ENCODE results near the gene ADIPOR2. TPM values are rescaled to one million over a fixed set of nuclear protein-coding genes. Genes with fewer than 3 reads are reported as not detected.

Gene ADIPOR2
- total and polyA plus RNA-seq, 5 donors = 28.1 to 52.0 (median 42.6) TPM

DNA sequence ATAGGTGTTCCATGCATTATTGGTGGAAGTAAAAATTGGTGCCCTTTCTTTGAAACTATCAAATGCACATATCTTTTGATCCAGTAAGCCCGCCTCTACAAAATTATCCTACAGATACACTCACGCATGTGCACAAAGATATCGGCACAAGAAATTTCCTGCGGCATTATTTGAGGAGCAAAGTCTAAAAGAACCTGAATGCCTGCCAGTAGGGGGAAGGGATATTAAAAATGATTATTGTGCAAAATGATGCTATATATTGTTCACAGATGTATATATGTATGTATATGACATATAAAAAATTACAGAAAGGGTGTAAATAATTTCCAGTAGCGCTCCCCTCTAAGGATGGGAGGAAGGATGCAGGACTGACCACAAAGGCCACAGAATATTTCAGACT, 24.7 kb upstream of the ADIPOR2 start:
- Histone ChIP-seq H3K27ac (ENCODE audit: low read length) (no peak overlapping the region), H3K4me3 (ENCODE audit: low read length) (no peak overlapping the region), H3K9me3 (ENCODE audit: control insufficient read depth, low read length) (no peaks in the 10 kb centered on the region), H3K27me3 (ENCODE audit: control insufficient read depth, insufficient read depth) (no peaks in the 10 kb centered on the region), H3K4me1 (ENCODE audit: control insufficient read depth, insufficient read depth, low read length) (no peaks in the 10 kb centered on the region)
- DNase-seq (no peak), ATAC-seq (no peak)
- WGBS = 67% methylated on average over 5 of the region's 5 CpGs
- intact Hi-C loops (cut with DNase I) = no loop called here

DNA sequence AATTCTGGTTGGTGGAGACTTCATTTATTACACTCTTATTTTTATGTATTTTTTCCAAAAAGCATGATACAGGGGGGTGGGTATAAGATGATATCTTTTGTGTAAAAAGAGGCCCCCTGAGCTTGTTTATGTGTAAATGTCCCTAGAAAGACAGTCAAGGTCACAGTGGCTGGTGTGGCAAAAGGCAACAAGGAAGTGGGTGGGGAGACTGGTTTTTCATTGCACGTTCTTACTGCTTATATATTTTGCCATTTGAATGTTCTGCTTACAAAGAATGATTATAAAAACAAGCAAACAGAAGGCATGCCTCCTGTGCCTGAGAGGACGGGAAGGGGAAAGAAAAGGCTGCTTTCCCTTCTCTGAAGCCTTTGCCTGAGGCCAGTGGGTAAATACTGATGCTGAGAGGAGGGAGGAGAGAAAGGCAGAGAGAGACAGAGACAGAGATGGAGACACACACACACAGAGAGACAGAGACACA, 24.1 kb upstream of the ADIPOR2 start:
- Histone ChIP-seq H3K9me3 (ENCODE audit: control insufficient read depth, low read length) (no peaks in the 10 kb centered on the region), H3K27me3 (ENCODE audit: control insufficient read depth, insufficient read depth) (no peaks in the 10 kb centered on the region), H3K4me1 (ENCODE audit: control insufficient read depth, insufficient read depth, low read length) (no peaks in the 10 kb centered on the region), H3K27ac (ENCODE audit: low read length) (peak overlapping the region; percentile 90), H3K4me3 (ENCODE audit: low read length) (no peak overlapping the region)
- intact Hi-C loops (cut with DNase I) = no loop called here
- 17% methylated on average over 2 of the region's 2 CpGs for WGBS
- ATAC-seq (no peak), DNase-seq (no peak)

DNA sequence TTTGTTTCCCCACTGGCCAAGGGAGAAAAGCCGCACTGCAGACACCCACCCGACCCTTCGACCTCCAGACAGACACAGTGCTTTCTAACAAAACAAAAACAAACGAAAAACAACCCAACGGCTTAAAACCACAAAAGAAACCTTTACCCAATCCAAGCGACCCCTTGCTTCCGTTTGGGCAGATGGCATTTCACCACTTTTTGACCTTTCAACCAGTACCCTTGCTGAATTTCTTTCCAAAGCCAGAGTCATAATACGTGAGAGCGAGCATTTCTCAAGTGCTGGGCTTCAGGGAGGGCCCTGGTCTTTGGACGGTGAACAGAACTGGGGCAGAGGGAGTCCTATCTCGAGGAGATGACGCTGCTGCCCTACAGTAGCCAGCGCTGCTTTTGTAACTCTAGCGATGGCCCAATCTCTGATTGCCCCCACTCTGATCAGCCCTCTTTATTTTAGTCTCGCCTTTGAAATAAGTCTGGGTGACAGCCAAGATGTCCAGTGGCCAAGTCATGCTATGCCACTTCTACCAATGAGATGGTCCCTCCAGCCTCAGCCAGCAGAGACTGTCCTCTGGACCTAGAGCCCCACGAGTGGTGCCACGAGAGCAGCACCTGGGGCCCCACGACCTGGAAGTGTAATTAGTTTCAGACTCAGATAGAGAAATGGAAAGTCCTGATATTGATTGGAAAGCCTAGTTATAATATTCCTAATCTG, 21.9 kb upstream of the ADIPOR2 start:
- intact Hi-C loops (cut with DNase I) = no loop called here
- DNase-seq (peak; percentile 71 to 83 (median 71)), ATAC-seq (peak; percentile 91 to 95)
- H3K4me3 ChIP-seq (ENCODE audit: low read length) = peak overlapping the region; percentile 41
- H3K27me3 ChIP-seq (ENCODE audit: control insufficient read depth, insufficient read depth) = no peaks in the 10 kb centered on the region
- H3K27ac ChIP-seq (ENCODE audit: low read length) = peak overlapping the region; percentile 95
- no peaks in the 10 kb centered on the region for H3K9me3 ChIP-seq (ENCODE audit: control insufficient read depth, low read length)
- no peaks in the 10 kb centered on the region for H3K4me1 ChIP-seq (ENCODE audit: control insufficient read depth, insufficient read depth, low read length)
- WGBS = 53% methylated on average over 18 of the region's 18 CpGs

DNA sequence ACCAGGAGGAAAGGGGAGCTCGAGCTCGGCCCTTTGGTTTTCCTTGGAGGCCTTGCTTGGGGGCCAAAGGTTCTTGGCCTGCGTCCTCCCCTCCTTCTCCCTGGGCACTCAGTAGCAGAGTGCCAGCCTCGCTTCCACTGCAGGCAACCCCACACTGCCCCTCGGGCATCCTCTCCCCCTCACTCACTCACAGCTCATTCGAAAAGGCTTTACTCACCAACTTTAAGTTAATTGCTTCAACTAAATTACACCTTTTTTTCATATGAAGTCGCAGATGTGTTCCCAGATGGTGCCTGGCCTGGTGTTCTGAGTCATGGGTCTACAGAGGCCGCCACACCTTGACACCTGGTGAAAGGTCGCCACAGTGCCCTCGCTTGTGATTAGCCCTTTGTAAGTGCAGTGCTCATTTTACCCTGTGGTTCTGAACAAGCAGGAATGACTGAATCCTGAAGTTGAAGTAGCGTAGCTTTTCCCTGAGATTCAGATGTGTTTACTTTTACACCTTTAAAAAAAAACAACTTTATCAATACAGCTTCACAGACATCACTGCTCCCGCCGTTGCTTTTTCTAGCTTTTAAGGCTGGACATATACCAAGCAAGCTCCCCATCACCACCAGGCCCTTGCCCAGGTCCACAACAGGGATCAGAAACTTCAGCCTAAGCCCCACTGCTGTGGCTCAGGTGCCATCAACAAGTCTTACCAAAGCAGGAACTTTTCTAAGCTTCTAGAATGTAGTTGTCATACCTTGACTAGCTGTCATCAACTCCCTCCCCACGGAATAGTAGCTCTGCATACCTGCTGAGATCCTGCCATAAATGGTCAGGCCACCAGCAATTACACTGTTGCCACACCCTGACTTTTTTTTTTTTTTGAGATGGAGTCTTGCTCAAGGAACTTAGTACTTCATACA, 20.3 kb upstream of the ADIPOR2 start:
- DNase-seq (no peak), ATAC-seq (peak in 1 of 2 donors; percentile 15)
- Histone ChIP-seq H3K9me3 (ENCODE audit: control insufficient read depth, low read length) (no peaks in the 10 kb centered on the region), H3K4me1 (ENCODE audit: control insufficient read depth, insufficient read depth, low read length) (no peaks in the 10 kb centered on the region), H3K27me3 (ENCODE audit: control insufficient read depth, insufficient read depth) (no peaks in the 10 kb centered on the region), H3K27ac (ENCODE audit: low read length) (no peak overlapping the region), H3K4me3 (ENCODE audit: low read length) (no peak overlapping the region)
- intact Hi-C loops (cut with DNase I) = no loop called here
- 76% methylated on average over 14 of the region's 14 CpGs for WGBS

DNA sequence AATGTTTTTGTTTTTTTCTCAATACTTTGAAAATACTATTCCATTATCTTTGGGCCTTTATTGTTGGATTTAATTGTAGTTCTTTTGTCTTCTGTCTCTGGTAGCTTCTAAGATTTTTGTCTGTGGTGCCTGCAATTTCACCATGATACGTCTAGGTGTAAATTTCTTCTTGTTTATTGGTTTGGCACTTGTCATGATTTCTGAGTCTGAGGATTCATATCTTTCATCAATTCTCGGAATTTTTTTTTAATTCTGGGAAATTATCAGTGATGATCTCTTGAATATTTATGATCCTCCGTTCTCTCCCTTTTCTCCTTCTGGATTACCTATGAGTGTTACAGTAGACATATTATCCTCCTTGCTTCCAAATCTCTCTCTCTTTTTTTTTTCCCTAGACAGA, 14.8 kb upstream of the ADIPOR2 start:
- H3K9me3 ChIP-seq (ENCODE audit: control insufficient read depth, low read length) = no peaks in the 10 kb centered on the region
- H3K4me3 ChIP-seq (ENCODE audit: low read length) = no peak overlapping the region
- 95% methylated on average over 3 of the region's 3 CpGs for WGBS
- H3K27me3 ChIP-seq (ENCODE audit: control insufficient read depth, insufficient read depth) = no peaks in the 10 kb centered on the region
- intact Hi-C loops (cut with DNase I) = no loop called here
- DNase-seq (no peak), ATAC-seq (no peak)
- peaks cover 2% of the 10 kb centered on the region for H3K4me1 ChIP-seq (ENCODE audit: control insufficient read depth, insufficient read depth, low read length)
- H3K27ac ChIP-seq (ENCODE audit: low read length) = no peak overlapping the region

DNA sequence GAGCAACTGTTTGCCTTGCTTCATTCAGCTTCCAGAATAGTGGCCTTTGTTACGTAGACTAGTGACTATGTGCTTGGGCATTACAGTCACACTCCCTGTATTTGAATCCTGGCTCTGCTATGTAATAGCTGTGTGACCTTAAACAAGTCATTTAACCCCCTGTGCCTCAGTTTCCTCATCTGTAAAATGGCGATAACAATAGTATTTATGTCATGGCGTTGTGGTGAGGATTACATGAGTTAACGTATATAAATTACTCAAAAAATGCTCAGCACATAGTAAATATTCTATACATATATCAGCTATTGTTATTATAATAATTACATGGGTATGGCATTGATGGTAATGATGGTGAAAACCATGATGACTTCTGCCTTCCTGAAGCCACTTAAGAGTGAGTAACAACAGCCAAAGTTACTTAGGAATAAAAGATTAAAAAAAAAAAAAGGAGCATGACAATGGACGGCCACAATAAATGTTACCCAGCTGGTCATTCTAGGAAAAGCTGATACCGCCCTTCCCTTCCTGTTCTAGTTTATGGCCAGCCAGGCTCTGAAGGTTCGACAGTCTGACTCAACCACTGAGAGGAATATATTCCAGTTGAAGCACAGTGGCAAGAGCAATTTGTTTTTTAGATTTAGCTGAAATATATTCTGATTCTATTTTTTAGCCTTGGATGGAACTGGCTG, 9.9 kb upstream of the ADIPOR2 start:
- ATAC-seq (peak; percentile 78 to 97), DNase-seq (no peak)
- Histone ChIP-seq H3K4me1 (ENCODE audit: control insufficient read depth, insufficient read depth, low read length) (peaks cover 2% of the 10 kb centered on the region), H3K27me3 (ENCODE audit: control insufficient read depth, insufficient read depth) (no peaks in the 10 kb centered on the region), H3K9me3 (ENCODE audit: control insufficient read depth, low read length) (no peaks in the 10 kb centered on the region), H3K27ac (ENCODE audit: low read length) (peak overlapping the region; percentile 68), H3K4me3 (ENCODE audit: low read length) (no peak overlapping the region)
- intact Hi-C loops (cut with DNase I) = no loop called here
- WGBS = 71% methylated on average over 7 of the region's 7 CpGs

DNA sequence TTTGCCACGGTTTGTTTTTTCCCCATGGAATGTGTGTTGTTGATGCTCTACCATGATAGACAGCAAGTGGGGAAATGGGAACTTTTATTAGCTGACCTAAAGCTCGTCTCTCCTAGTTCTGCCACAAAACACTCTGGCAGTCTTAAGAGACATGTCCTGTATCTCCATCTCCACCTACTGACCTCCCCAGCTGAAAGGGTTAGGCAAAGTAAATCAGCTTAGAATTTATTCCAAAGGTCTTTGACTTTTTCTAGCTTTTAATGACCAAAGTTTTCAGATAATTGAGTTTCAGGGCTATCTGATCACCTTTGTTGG, 9.4 kb upstream of the ADIPOR2 start:
- no peak for DNase-seq
- Histone ChIP-seq H3K27me3 (ENCODE audit: control insufficient read depth, insufficient read depth) (no peaks in the 10 kb centered on the region), H3K27ac (ENCODE audit: low read length) (peak overlapping the region; percentile 20), H3K9me3 (ENCODE audit: control insufficient read depth, low read length) (no peaks in the 10 kb centered on the region), H3K4me3 (ENCODE audit: low read length) (no peak overlapping the region), H3K4me1 (ENCODE audit: control insufficient read depth, insufficient read depth, low read length) (peaks cover 2% of the 10 kb centered on the region)
- intact Hi-C loops (cut with DNase I) = no loop called here
- 30% methylated on average over 2 of the region's 2 CpGs for WGBS
- peak in 1 of 2 donors; percentile 52 for ATAC-seq

DNA sequence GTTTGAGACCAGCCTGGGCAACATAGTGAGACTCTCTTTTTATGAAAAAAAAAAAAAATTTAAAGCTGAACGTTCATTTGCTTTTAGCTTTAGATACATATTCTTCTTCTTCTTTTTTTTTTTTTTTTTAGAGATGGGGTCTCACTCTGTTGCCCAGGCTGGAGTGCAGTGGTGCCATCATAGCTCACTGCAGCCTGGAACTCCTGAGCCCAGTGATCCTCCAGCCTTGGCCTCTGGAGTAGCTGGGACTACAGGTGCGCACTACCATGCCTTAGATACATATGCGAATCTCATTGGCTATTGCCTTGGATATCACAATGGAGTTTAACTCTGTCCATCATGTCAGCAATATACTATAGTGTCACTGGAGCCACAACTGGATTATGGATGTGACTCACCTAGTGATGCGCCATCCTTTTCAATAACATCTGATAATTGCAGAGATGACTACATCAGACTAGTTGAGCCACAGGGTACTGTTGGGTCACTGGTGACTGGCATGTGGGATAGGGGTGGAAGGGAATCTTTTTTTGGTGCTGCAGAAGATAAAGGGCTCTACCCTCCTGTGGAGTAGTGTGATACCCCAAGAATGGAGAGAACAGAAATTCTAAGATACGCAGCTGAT, 2.7 kb upstream of the ADIPOR2 start:
- DNase-seq (no peak), ATAC-seq (no peak)
- Histone ChIP-seq H3K27me3 (ENCODE audit: control insufficient read depth, insufficient read depth) (no peaks in the 10 kb centered on the region), H3K27ac (ENCODE audit: low read length) (no peak overlapping the region), H3K4me1 (ENCODE audit: control insufficient read depth, insufficient read depth, low read length) (no peaks in the 10 kb centered on the region), H3K4me3 (ENCODE audit: low read length) (no peak overlapping the region), H3K9me3 (ENCODE audit: control insufficient read depth, low read length) (no peaks in the 10 kb centered on the region)
- intact Hi-C loops (cut with DNase I) = no loop called here
- 94% methylated on average over 5 of the region's 5 CpGs for WGBS

DNA sequence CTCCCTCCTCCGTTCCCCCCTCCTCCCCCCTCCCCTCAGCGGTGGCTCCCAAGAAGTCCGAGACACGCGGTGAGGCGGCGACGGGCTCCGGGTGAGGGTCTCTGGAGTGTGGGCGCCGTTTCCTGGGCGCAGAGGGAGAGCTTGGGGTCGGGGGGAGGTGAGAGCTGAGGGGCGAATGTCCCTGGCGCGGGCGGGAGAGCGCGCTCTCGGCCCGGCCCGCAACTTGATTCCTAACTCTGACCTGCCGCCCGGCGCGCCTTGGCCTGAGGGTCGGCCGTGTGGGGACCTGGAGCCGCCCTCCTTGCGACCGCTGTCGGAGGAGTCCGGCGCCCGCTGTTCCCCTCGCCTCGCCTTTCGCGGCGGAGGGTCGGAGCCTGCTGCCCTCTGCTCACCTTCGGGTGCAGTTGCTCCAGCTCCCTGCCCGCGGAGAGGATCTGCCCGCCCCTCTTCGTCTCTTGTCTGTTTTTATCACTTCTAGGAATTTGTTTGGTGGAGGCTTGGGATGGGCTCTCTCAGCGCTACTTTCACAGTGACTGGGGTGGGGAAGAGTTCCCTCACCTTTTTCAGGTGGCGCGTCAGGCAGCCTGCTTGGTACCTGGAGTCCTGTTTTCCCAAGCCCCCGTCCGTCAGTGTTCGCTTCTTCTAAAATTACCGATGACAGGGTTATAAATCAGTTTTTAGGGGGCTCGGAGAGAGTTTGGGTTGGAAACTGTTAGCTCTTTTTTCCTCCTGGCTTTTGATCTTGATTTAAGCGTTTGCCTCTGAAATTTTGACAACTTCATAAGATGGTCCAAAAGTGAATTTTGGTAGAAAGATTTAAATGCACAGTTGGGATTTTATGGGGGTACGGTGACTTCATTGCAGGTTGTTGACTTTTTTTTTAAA, 495 bp downstream of the ADIPOR2 start:
- ATAC-seq (peak; percentile 55 to 66), DNase-seq (no peak)
- peak overlapping the region; percentile 88 for H3K4me3 ChIP-seq (ENCODE audit: low read length)
- under 1% methylated on average over 56 of the region's 56 CpGs for WGBS
- intact Hi-C loops (cut with DNase I) = no loop called here
- no peaks in the 10 kb centered on the region for H3K27me3 ChIP-seq (ENCODE audit: control insufficient read depth, insufficient read depth)
- no peaks in the 10 kb centered on the region for H3K9me3 ChIP-seq (ENCODE audit: control insufficient read depth, low read length)
- H3K27ac ChIP-seq (ENCODE audit: low read length) = peak overlapping the region; percentile 96
- peaks cover under 1% of the 10 kb centered on the region for H3K4me1 ChIP-seq (ENCODE audit: control insufficient read depth, insufficient read depth, low read length)

DNA sequence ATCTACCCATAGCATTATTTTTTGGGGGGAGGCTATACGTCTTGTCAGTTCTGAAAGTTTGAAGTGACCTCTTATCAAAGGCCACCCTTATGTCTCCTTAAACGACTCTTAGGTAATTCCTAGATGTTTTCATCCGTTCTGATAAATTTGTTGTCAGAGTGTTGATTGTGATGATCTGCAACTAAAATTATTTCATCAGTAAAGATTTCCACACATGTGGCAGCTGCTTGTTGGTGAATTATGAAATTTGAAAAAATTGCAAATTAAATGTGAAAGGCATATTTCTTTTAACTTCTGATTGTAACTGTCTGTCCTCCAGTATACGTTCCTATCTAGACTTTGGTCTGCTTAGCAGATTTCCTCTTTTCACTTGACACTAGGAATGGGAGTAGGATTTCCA, 1.4 kb downstream of the ADIPOR2 start:
- Histone ChIP-seq H3K27me3 (ENCODE audit: control insufficient read depth, insufficient read depth) (no peaks in the 10 kb centered on the region), H3K27ac (ENCODE audit: low read length) (no peak overlapping the region), H3K4me1 (ENCODE audit: control insufficient read depth, insufficient read depth, low read length) (peaks cover 6% of the 10 kb centered on the region), H3K4me3 (ENCODE audit: low read length) (peak overlapping the region; percentile 88), H3K9me3 (ENCODE audit: control insufficient read depth, low read length) (no peaks in the 10 kb centered on the region)
- intact Hi-C loops (cut with DNase I) = no loop called here
- no peak for DNase-seq
- ATAC-seq = no peak
- WGBS = 17% methylated on average over 4 of the region's 4 CpGs
